Measurements from ENCODE around the gene SLC25A25.

Gene SLC25A25

GRCh38 chr9:128121466-128121810 is 53.4 kb downstream of the SLC25A25 start:
- H3K9ac ChIP-seq (ENCODE audit: low read depth, low read length) = no peak overlapping the region
- H3K36me3 ChIP-seq (ENCODE audit: control insufficient read depth, insufficient read depth, low read length) = peaks cover 38% of the 10 kb centered on the region
- no peaks in the 10 kb centered on the region for H3K27me3 ChIP-seq (ENCODE audit: control insufficient read depth, insufficient read depth, low read length)
- peaks cover 2% of the 10 kb centered on the region for H3K4me1 ChIP-seq (ENCODE audit: control insufficient read depth, insufficient read depth, low read length)
- H3K9me3 ChIP-seq (ENCODE audit: control insufficient read depth, insufficient read depth, low read length) = no peaks in the 10 kb centered on the region
- H3K4me3 ChIP-seq (ENCODE audit: low read depth, low read length) = no peak overlapping the region

GRCh38 chr9:128121924-128122808 is 54.1 kb downstream of the SLC25A25 start:
- H3K36me3 ChIP-seq (ENCODE audit: control insufficient read depth, insufficient read depth, low read length) = peaks cover 38% of the 10 kb centered on the region
- H3K4me1 ChIP-seq (ENCODE audit: control insufficient read depth, insufficient read depth, low read length) = peaks cover 2% of the 10 kb centered on the region
- H3K9me3 ChIP-seq (ENCODE audit: control insufficient read depth, insufficient read depth, low read length) = no peaks in the 10 kb centered on the region
- H3K27me3 ChIP-seq (ENCODE audit: control insufficient read depth, insufficient read depth, low read length) = no peaks in the 10 kb centered on the region
- H3K9ac ChIP-seq (ENCODE audit: low read depth, low read length) = no peak overlapping the region
- no peak overlapping the region for H3K4me3 ChIP-seq (ENCODE audit: low read depth, low read length)

DNA sequence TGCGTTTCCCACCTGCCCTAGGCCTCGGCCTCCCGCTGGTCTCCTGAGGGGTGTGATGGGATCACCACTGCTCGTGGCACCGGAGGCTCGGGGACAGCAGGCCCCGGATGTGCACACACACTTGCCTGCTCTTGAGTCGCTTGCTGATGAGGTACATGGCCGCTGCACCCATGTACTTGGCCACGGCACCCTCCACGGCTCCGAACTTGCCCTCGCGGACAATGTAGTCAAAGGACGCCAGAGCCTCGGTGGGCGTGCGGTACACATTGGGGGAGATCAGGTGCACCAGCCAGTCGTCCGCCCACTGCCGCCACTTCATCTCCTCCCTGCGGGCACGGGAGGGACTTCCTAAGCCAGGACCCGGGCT is 54.8 kb downstream of the SLC25A25 start:
- no peaks in the 10 kb centered on the region for H3K9me3 ChIP-seq (ENCODE audit: control insufficient read depth, insufficient read depth, low read length)
- peaks cover 38% of the 10 kb centered on the region for H3K36me3 ChIP-seq (ENCODE audit: control insufficient read depth, insufficient read depth, low read length)
- H3K27me3 ChIP-seq (ENCODE audit: control insufficient read depth, insufficient read depth, low read length) = no peaks in the 10 kb centered on the region
- H3K9ac ChIP-seq (ENCODE audit: low read depth, low read length) = no peak overlapping the region
- peaks cover 2% of the 10 kb centered on the region for H3K4me1 ChIP-seq (ENCODE audit: control insufficient read depth, insufficient read depth, low read length)
- no peak overlapping the region for H3K4me3 ChIP-seq (ENCODE audit: low read depth, low read length)

GRCh38 chr9:128123451-128124080 is 55.5 kb downstream of the SLC25A25 start:
- Histone ChIP-seq H3K4me3 (ENCODE audit: low read depth, low read length) (no peak overlapping the region), H3K36me3 (ENCODE audit: control insufficient read depth, insufficient read depth, low read length) (peaks cover 38% of the 10 kb centered on the region), H3K9me3 (ENCODE audit: control insufficient read depth, insufficient read depth, low read length) (no peaks in the 10 kb centered on the region), H3K27me3 (ENCODE audit: control insufficient read depth, insufficient read depth, low read length) (no peaks in the 10 kb centered on the region), H3K4me1 (ENCODE audit: control insufficient read depth, insufficient read depth, low read length) (no peaks in the 10 kb centered on the region), H3K9ac (ENCODE audit: low read depth, low read length) (no peak overlapping the region)

DNA sequence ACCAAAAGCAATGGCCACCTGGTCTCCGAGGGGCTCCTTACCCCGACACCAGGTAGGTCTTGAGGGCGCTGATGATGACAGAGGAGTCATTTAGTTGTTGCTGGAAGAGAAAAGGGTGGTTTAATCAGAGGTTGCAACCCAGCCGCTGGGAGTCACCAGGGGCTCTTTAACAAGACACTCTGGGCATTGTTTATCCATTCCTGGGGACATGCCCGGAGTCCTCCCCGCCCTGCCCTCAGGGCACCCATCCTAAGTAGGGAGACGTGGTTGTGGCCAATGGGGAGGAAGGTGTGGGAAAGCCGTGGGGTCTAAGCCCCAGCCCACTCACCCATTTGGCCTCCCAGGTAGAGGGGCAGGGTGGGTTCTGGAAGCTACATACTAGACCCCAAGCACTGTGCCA is 56.4 kb downstream of the SLC25A25 start:
- peaks cover 38% of the 10 kb centered on the region for H3K36me3 ChIP-seq (ENCODE audit: control insufficient read depth, insufficient read depth, low read length)
- no peaks in the 10 kb centered on the region for H3K4me1 ChIP-seq (ENCODE audit: control insufficient read depth, insufficient read depth, low read length)
- H3K27me3 ChIP-seq (ENCODE audit: control insufficient read depth, insufficient read depth, low read length) = peaks cover 5% of the 10 kb centered on the region
- no peak overlapping the region for H3K9ac ChIP-seq (ENCODE audit: low read depth, low read length)
- H3K4me3 ChIP-seq (ENCODE audit: low read depth, low read length) = no peak overlapping the region
- no peaks in the 10 kb centered on the region for H3K9me3 ChIP-seq (ENCODE audit: control insufficient read depth, insufficient read depth, low read length)

DNA sequence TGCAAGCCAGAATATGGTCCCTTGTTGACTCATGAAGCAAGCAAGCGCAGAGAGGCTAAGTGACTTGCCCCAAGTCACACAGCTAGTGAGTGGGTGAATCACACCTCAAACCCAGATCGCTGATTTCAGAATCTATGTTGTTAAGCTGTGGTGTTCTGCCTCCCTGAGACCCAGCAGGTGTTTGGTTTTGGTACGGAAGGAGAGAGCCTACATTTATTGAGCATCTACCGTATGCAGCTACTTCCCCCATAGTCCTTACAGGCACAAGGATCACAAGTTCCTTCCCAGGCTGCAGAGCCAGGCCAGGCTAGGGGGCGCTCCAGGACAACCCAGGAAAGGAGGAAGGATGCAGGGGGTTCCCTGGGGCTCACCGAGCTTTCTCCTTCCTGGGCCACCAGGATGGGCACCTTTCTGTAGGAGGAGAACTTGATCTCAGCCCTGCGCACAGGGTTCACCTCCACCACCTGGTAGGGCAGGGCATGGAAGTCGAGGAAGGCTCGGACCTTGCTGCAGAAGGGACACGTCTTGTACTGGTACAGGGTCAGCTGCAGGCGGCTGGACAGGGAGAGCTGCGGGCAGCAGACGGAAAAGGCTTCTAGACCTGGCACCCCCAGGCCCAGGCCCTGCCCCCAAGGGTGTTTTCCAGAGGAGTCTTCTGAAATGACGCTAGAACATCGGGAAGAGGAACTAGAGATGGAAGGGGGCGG is 57.0 kb downstream of the SLC25A25 start:
- Histone ChIP-seq H3K9ac (ENCODE audit: low read depth, low read length) (no peak overlapping the region), H3K9me3 (ENCODE audit: control insufficient read depth, insufficient read depth, low read length) (no peaks in the 10 kb centered on the region), H3K4me1 (ENCODE audit: control insufficient read depth, insufficient read depth, low read length) (no peaks in the 10 kb centered on the region), H3K27me3 (ENCODE audit: control insufficient read depth, insufficient read depth, low read length) (peaks cover 5% of the 10 kb centered on the region), H3K36me3 (ENCODE audit: control insufficient read depth, insufficient read depth, low read length) (peaks cover 38% of the 10 kb centered on the region), H3K4me3 (ENCODE audit: low read depth, low read length) (no peak overlapping the region)

GRCh38 chr9:128125580-128126354 is 57.7 kb downstream of the SLC25A25 start:
- no peaks in the 10 kb centered on the region for H3K4me1 ChIP-seq (ENCODE audit: control insufficient read depth, insufficient read depth, low read length)
- H3K36me3 ChIP-seq (ENCODE audit: control insufficient read depth, insufficient read depth, low read length) = peaks cover 32% of the 10 kb centered on the region
- peaks cover 5% of the 10 kb centered on the region for H3K27me3 ChIP-seq (ENCODE audit: control insufficient read depth, insufficient read depth, low read length)
- H3K4me3 ChIP-seq (ENCODE audit: low read depth, low read length) = peak overlapping the region; percentile 22
- H3K9me3 ChIP-seq (ENCODE audit: control insufficient read depth, insufficient read depth, low read length) = no peaks in the 10 kb centered on the region
- no peak overlapping the region for H3K9ac ChIP-seq (ENCODE audit: low read depth, low read length)

DNA sequence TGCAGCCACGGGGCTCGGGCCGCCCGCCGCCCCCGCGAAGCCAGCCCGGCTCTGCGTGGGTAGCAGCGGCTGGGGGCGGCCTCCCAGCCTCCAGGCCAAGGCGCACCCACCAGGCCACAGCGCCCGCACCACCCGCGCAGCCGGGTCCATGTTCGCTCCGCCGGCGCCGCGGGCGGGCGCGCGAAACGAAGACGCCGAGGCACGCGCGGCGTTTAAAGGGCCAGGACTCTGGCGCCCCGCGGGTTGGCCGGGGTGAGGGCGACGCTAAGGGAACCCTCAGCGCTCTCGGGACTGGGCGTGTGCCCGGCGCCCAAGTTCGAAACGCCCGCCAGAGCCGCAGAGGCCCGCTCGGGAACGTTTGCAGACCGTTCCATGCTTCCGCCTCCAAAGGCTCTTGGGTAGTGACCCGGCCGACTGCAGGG is 59.5 kb downstream of the SLC25A25 start, which contains the start of gene PTGES2:
TSS of gene PTGES2 (minus strand) at position 162 of the 422 bp plus-strand sequence. CDS start at position 150, 12 bp downstream.
- H3K36me3 ChIP-seq (ENCODE audit: control insufficient read depth, insufficient read depth, low read length) = peaks cover 17% of the 10 kb centered on the region
- peak within 1 kb of the TSS; percentile 95 for H3K9ac ChIP-seq (ENCODE audit: low read depth, low read length)
- no peaks in the 10 kb centered on the region for H3K4me1 ChIP-seq (ENCODE audit: control insufficient read depth, insufficient read depth, low read length)
- H3K9me3 ChIP-seq (ENCODE audit: control insufficient read depth, insufficient read depth, low read length) = no peaks in the 10 kb centered on the region
- H3K4me3 ChIP-seq (ENCODE audit: low read depth, low read length) = peak within 1 kb of the TSS; percentile 93
- H3K27me3 ChIP-seq (ENCODE audit: control insufficient read depth, insufficient read depth, low read length) = peaks cover 5% of the 10 kb centered on the region

DNA sequence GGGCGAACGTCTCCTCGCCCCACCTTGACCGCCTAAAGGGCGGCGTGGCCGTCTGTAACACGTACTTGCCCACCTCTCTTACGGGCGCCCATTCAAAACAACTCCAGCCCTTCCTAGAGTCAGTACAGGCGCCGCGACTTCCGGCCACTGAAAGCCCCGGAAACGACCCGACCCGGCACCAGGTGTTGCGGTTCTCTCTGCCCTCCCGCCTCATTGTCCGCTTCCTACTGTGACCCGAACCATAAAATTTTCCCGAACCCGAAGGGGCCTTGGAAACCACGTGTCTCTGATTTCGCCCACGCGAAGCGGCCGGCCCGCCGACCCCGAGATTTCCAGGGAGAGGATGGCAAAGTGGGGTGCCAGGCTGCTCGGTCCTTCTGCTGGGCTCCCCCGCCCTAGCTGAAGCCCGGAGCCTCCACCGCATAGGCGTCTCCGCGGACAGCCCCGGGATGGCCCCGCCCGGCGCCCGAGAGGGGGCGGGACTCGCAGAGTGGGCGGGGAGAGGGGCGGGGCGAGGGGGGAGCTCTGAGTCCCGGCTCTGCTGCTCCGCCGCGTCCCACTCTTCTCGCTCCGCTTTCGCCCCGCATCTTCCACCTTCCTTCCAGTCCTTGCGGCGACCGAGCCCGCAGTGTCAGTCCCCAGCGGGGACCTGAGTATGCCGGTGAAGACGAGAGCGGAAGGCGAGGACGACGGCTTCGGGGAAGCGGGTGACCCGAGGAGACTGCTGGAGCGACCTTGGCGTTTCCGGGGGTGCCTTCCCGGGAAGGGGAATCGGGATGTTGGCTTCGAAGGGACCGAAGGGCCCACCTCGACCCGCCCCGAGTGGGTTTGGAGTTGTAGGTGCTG is 60.2 kb downstream of the SLC25A25 start:
- Histone ChIP-seq H3K4me3 (ENCODE audit: low read depth, low read length) (peak overlapping the region; percentile 93), H3K36me3 (ENCODE audit: control insufficient read depth, insufficient read depth, low read length) (peaks cover 14% of the 10 kb centered on the region), H3K9me3 (ENCODE audit: control insufficient read depth, insufficient read depth, low read length) (no peaks in the 10 kb centered on the region), H3K9ac (ENCODE audit: low read depth, low read length) (peak overlapping the region; percentile 95), H3K27me3 (ENCODE audit: control insufficient read depth, insufficient read depth, low read length) (peaks cover 5% of the 10 kb centered on the region), H3K4me1 (ENCODE audit: control insufficient read depth, insufficient read depth, low read length) (no peaks in the 10 kb centered on the region)

DNA sequence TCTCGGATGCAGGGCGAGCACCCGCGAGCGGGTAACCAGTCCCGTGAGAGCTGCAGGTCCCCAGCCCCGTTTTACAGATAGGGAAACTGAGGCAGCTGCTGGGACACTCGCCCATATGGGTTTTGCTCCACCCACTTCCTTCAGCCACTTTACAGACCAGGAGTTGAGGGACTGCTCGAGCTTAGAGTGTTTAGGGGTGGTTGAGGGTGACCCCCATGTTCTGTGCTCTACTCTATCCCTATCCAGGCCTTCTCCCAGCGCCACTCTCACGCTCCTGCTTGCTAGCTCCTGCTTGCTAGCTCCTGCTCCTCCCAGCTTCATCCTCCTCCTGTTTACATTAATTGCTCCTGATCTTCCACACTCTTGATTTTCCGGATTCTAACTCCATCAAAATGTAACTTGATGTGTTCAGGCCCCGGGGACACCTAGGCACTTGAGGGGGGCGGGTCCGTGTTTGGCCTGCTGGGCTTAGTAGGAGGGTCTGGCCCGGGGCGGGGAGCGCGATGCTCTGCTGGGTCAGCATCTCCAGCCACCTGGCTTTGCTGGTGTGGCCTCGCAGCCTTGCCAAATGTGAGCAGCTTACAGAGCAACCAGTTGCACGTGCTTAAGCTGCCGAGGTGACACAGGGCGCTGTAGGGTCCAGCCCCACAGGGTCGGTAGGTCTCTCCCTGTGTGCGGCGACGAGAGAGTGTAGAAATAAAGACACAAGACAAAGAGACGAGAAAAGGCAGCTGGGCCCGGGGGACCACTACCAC is 61.0 kb downstream of the SLC25A25 start:
- peak overlapping the region; percentile 37 for H3K9ac ChIP-seq (ENCODE audit: low read depth, low read length)
- peak overlapping the region; percentile 93 for H3K4me3 ChIP-seq (ENCODE audit: low read depth, low read length)
- no peaks in the 10 kb centered on the region for H3K9me3 ChIP-seq (ENCODE audit: control insufficient read depth, insufficient read depth, low read length)
- no peaks in the 10 kb centered on the region for H3K4me1 ChIP-seq (ENCODE audit: control insufficient read depth, insufficient read depth, low read length)
- H3K27me3 ChIP-seq (ENCODE audit: control insufficient read depth, insufficient read depth, low read length) = peaks cover 5% of the 10 kb centered on the region
- peaks cover 7% of the 10 kb centered on the region for H3K36me3 ChIP-seq (ENCODE audit: control insufficient read depth, insufficient read depth, low read length)

Measured in iPS-15b (cell line).